Left renal pelvis (tissue), 4 donors: ENCODE measurements around the gene SNX14. TPM values are rescaled to one million over a fixed set of nuclear protein-coding genes. Genes with fewer than 3 reads are reported as not detected.
"Not testable (repeated sequence)": the region's sequence is repeated elsewhere in the genome, so short reads cannot be mapped to it uniquely, and the experiment has no call there.

Source experiments
- DNase-seq, 4 donors: peaks; one replicate each; pipeline ENCODE4 v3.0.0-alpha.2; 2013; ENCODE audit warnings: low read depth in 4 of 4, low spot score in 3 of 4
- polyA plus RNA-seq, 4 donors: library from polyadenylated mRNA; unstranded; fragments of 120-200 nt; gene quantifications; one replicate each; pipeline ENCODE4 v1.2.1, GENCODE V29; 2013; ENCODE audit not compliant: insufficient read length in 4 of 4

The SNX14 gene
- polyA plus RNA-seq, 4 donors, result 67.7 to 140 (median 132) TPM

- DNase-seq, result peak in 2 of 4 donors; percentile 8 to 12
Measured at GRCh38 chr6:85594197-85594930, 706 bp upstream of the SNX14 start.

- DNase-seq, result no peak
Measured at GRCh38 chr6:85592033-85592432, 1.6 kb downstream of the SNX14 start.

- no peak for DNase-seq
Measured at GRCh38 chr6:85591207-85591606, 2.5 kb downstream of the SNX14 start.

GRCh38 chr6:85585741-85586140 is 7.9 kb downstream of the SNX14 start:
- DNase-seq, result no peak

GRCh38 chr6:85582832-85583231 is 10.8 kb downstream of the SNX14 start:
- not testable (repeated sequence) for DNase-seq

- no peak for DNase-seq
Measured at GRCh38 chr6:85581572-85581971, 12.1 kb downstream of the SNX14 start.

GRCh38 chr6:85580878-85581267 is 12.8 kb downstream of the SNX14 start:
- no peak for DNase-seq

GRCh38 chr6:85580118-85580877 is 13.4 kb downstream of the SNX14 start:
- DNase-seq, result no peak

- DNase-seq, result no peak
Measured at GRCh38 chr6:85579581-85579980, 14.1 kb downstream of the SNX14 start.

GRCh38 chr6:85576476-85576875 is 17.2 kb downstream of the SNX14 start:
- no peak for DNase-seq

GRCh38 chr6:85574932-85575598 is 18.6 kb downstream of the SNX14 start:
- no peak for DNase-seq

GRCh38 chr6:85569323-85569722 is 24.3 kb downstream of the SNX14 start:
- no peak for DNase-seq

- DNase-seq, result no peak
Measured at GRCh38 chr6:85568411-85568810, 25.2 kb downstream of the SNX14 start.

GRCh38 chr6:85565736-85566135 is 27.9 kb downstream of the SNX14 start:
- DNase-seq, result no peak

GRCh38 chr6:85564223-85564622 is 29.4 kb downstream of the SNX14 start:
- DNase-seq, result not testable (repeated sequence)

GRCh38 chr6:85561750-85562357 is 31.8 kb downstream of the SNX14 start:
- no peak for DNase-seq

- DNase-seq, result no peak
Measured at GRCh38 chr6:85556992-85557668, 36.5 kb downstream of the SNX14 start.

- DNase-seq, result no peak
Measured at GRCh38 chr6:85552652-85553051, 41.0 kb downstream of the SNX14 start.

- DNase-seq, result no peak
Measured at GRCh38 chr6:85551264-85551663, 42.4 kb downstream of the SNX14 start.

- no peak for DNase-seq
Measured at GRCh38 chr6:85547719-85548118, 45.9 kb downstream of the SNX14 start.

- no peak for DNase-seq
Measured at GRCh38 chr6:85544776-85545175, 48.9 kb downstream of the SNX14 start.
